Thoracic aorta (tissue), 2 donors: Measurements from ENCODE around the gene MRPL27. TPM values are rescaled to one million over a fixed set of nuclear protein-coding genes. Genes with fewer than 3 reads are reported as not detected.

ENCODE experiments used
- ATAC-seq: fragments of 150-250 bp; one replicate; pipeline ENCODE4 v1.8.0; 2017; ENCODE audit warnings: low read depth; ENCODE audit not compliant: insufficient number of reproducible peaks, low FRiP score
- DNase-seq: peaks from one replicate; pipeline ENCODE4 v3.0.0-alpha.2; 2020; ENCODE audit warnings: low spot score
- H3K27ac ChIP-seq, 2 donors: fragments of 200-600 bp; sonication (generic); 1 replicate in 1 of 2; 2 replicates in 1 of 2; pipeline ENCODE4 v1.5.1; 2016; ENCODE audit warnings: mild to moderate bottlenecking in 2 of 2, moderate library complexity in 2 of 2
- H3K27me3 ChIP-seq: fragments of 200-600 bp; sonication (generic); replicated peaks from 2 replicates; pipeline ENCODE4 v1.6.0; 2016; ENCODE audit warnings: mild to moderate bottlenecking; ENCODE audit not compliant: insufficient read depth
- H3K36me3 ChIP-seq: fragments of 200-600 bp; sonication (generic); one replicate; pipeline ENCODE4 v1.5.1; 2016
- H3K4me1 ChIP-seq, 2 donors: fragments of 200-600 bp; sonication (generic); 1 replicate in 1 of 2; 2 replicates in 1 of 2; pipeline versions ENCODE4 v1.5.1 to v1.6.0; 2016; ENCODE audit warnings: low read depth in 2 of 2, mild to moderate bottlenecking in 1 of 2; ENCODE audit not compliant: control insufficient read depth in 1 of 2
- H3K4me3 ChIP-seq: fragments of 200-600 bp; sonication (generic); 2 replicates; pipeline ENCODE4 v1.5.1; 2016; ENCODE audit warnings: mild to moderate bottlenecking
- H3K9me3 ChIP-seq: fragments of 200-600 bp; sonication (generic); 2 replicates; pipeline ENCODE4 v1.5.1; 2016
- total RNA-seq, 2 donors: library from RNA; depleted of rRNA; stranded (reverse); fragments of >200 nt; gene quantifications; one replicate each; pipeline versions ENCODE4 v1.1.0 to v1.2.3, GENCODE V29; 2016
- TF ChIP-seq, protein P1 (sequence below): fragments of 200-600 bp; sonication (generic); IDR thresholded peaks from one replicate; pipeline ENCODE4 v1.5.1; 2019; ENCODE audit warnings: antibody characterized with exemption

Gene MRPL27
- total RNA-seq, 2 donors from 2014 or later: 17.1 to 42.9 TPM

DNA sequence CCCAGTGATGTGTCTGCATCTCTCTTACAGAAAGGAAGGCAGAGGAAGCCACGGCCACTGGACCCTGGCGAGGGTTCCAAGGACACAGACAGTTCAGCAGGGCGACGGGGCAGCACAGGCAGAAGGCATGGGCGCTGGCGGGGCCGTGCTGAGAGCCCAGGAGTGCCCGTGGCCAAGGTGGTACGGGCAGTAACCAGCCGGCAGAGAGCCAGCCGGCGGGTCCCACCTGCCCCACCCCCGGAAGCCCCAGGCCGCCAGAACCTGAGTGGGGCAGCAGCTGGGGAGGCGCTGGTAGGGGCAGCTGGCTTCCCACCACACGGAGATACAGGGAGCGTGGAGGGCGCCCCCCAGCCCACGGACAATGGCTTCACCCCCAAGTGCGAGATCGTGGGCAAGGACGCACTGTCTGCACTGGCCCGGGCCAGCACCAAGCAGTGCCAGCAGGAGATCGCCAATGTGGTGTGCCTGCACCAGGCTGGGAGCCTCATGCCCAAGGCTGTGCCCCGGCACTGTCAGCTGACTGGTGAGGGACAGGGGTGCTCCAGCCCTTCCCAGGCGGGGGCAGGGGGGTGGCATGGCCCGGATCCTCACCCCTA, 19.3 kb downstream of the MRPL27 start:
- Histone ChIP-seq H3K36me3 (peaks cover 43% of the 10 kb centered on the region), H3K27me3 (no peaks in the 10 kb centered on the region), H3K9me3 (no peaks in the 10 kb centered on the region), H3K4me1 (peaks cover 0 to 2% of the 10 kb centered on the region in 2 donors), H3K4me3 (no peak overlapping the region), H3K27ac (no peak overlapping the region)
- TF ChIP-seq, protein P1, sequence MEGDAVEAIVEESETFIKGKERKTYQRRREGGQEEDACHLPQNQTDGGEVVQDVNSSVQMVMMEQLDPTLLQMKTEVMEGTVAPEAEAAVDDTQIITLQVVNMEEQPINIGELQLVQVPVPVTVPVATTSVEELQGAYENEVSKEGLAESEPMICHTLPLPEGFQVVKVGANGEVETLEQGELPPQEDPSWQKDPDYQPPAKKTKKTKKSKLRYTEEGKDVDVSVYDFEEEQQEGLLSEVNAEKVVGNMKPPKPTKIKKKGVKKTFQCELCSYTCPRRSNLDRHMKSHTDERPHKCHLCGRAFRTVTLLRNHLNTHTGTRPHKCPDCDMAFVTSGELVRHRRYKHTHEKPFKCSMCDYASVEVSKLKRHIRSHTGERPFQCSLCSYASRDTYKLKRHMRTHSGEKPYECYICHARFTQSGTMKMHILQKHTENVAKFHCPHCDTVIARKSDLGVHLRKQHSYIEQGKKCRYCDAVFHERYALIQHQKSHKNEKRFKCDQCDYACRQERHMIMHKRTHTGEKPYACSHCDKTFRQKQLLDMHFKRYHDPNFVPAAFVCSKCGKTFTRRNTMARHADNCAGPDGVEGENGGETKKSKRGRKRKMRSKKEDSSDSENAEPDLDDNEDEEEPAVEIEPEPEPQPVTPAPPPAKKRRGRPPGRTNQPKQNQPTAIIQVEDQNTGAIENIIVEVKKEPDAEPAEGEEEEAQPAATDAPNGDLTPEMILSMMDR: no peak
- ATAC-seq (no peak), DNase-seq (no peak)

DNA sequence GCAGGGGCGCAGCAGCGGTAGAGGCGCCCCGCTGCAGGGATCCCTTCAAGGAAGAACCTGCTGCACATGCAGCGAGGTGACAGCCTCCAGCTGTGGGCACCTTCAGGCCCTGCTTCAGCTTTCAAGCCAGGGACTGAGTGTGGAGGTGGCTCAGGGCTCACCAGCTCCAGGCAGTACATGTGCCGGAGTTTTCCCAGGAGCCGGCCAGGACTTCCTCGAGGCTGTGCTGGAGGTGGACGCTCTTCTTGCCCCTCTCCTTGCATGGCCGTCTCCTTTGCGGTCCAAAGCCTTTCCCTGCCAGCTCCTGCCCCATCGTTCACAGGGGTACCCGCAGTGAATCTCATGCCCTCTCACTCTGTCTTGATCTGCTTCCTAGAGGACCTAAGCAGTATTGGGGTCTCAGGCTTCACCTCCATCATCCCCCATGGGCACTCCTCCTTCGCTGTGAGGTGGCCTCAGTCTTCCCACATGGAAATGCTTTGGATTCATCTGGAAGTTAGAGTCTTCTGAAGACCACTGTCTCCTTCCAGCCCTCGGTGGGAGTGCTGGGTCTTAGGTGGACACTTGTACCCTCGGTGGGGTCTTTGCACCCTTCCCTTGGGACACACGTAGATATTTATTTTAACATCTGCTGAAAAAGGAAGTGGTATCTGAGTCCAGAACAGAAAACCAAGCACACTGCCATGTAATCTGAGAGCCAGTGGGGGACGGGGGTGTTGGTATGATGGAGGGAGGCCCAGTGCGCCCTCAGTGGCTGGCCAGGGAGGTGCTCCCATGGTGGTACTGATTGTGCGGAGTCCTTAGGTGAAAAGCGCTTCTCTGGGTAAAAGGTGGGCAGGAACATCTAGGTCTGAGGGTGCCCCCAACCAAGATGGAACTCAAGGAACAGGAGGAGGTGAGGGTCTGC, 20.0 kb downstream of the MRPL27 start:
- no peaks in the 10 kb centered on the region for H3K9me3 ChIP-seq
- peaks cover 0 to 9% of the 10 kb centered on the region in 2 donors for H3K4me1 ChIP-seq
- DNase-seq (no peak), ATAC-seq (no peak)
- H3K36me3 ChIP-seq: peaks cover 38% of the 10 kb centered on the region
- TF ChIP-seq, protein P1: no peak
- H3K4me3 ChIP-seq: no peak overlapping the region
- no peaks in the 10 kb centered on the region for H3K27me3 ChIP-seq
- no peak overlapping the region for H3K27ac ChIP-seq

DNA sequence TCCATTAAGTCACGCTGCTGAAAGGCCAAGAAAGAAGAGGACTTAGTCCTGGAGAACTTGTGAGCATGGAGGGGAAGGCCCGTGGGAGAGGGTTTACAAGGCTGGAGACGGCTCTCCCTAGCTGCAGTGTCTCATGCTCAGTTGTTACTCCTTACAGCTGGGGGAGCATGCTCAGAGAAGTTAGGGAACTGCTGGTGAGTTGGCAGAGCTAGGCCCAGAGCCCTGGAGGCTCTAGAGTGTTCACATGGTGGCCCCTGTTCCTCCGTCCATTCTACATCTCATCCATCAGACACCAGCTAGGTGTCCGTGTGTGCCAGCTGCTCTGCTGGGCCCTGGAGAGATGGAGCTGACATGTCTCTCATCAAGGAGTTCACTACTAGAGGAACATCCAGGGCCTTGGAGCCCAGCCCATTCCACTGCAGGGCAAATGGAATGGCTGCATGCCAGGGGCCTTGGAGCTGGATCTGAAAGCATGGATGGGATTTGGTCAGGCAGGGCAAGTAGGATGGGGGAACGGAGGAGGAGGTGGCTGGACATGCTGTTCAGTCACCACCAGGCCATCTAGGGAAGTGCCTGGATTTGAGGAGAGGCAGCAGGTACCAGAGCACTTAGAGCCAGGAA, 20.8 kb downstream of the MRPL27 start:
- no peak for ATAC-seq

DNA sequence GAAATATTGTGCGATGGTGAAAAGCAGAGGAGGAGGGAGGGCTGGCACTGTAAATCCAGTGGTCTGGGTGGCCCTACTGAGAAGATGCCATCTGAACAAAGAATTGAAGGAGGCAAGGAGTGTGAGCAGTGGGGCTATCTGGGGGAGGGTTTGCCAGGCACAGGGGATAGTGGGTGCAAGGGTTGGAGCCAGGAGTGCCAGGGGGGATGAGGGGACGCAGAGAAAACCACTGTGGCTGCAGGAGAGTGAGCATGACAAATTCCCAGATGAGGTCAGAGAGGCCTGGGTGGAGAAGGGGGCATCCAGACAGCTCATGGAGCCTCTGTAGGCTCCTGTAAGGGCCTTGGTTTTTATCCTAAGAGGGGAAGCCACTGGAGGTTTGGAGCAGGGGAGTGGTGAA, 22.3 kb downstream of the MRPL27 start:
- no peak for DNase-seq
- ATAC-seq: no peak
- peaks cover 9 to 22% of the 10 kb centered on the region in 2 donors for H3K4me1 ChIP-seq

More for the DNA sequence above, 20.8 kb downstream of the MRPL27 start:
- H3K27me3 ChIP-seq: no peaks in the 10 kb centered on the region
- H3K36me3 ChIP-seq: peaks cover 37% of the 10 kb centered on the region
- no peak overlapping the region for H3K4me3 ChIP-seq
- no peaks in the 10 kb centered on the region for H3K9me3 ChIP-seq
- peaks cover 6 to 17% of the 10 kb centered on the region in 2 donors for H3K4me1 ChIP-seq
- TF ChIP-seq, protein P1: no peak
- no peak for DNase-seq
- no peak overlapping the region for H3K27ac ChIP-seq

More for the DNA sequence above, 22.3 kb downstream of the MRPL27 start:
- no peaks in the 10 kb centered on the region for H3K9me3 ChIP-seq
- H3K27ac ChIP-seq: no peak overlapping the region
- H3K27me3 ChIP-seq: no peaks in the 10 kb centered on the region
- no peak overlapping the region for H3K4me3 ChIP-seq
- H3K36me3 ChIP-seq: peaks cover 24% of the 10 kb centered on the region
- TF ChIP-seq, protein P1: no peak
